HepG2 (cell line): ENCODE measurements around the gene RRP12.

Source experiments
- BHLHE40 ChIP-seq: IDR thresholded peaks from 2 replicates; pipeline ENCODE4 v1.6.1; 2011; ENCODE audit warnings: low read length, improper control_type of control experiment
- ESRRA ChIP-seq: sonication (generic); formaldehyde crosslinking; IDR thresholded peaks from 2 replicates; pipeline ENCODE4 v1.5.1; 2020; ENCODE audit warnings: mild to moderate bottlenecking, low read depth, missing genetic modification reagents
- EZH2 ChIP-seq: conservative IDR thresholded peaks from 2 replicates; pipeline ENCODE4 v1.6.1; 2012; ENCODE audit warnings: mild to moderate bottlenecking, low read depth, low read length, moderate library complexity
- NCOR1 ChIP-seq: fragments of 200-600 bp; sonication (generic); IDR thresholded peaks from 2 replicates; pipeline ENCODE4 v1.7.0; 2017; ENCODE audit warnings: antibody characterized with exemption, low read length, borderline replicate concordance
- NR2C2 ChIP-seq: sonication (generic); formaldehyde crosslinking; IDR thresholded peaks from 2 replicates; pipeline ENCODE4 v1.4.0; 2020; ENCODE audit warnings: missing genetic modification reagents, mild to moderate bottlenecking, moderate library complexity, borderline replicate concordance
- SSRP1 ChIP-seq: IDR thresholded peaks from 2 replicates; pipeline ENCODE4 v1.6.1; 2016; ENCODE audit warnings: control low read depth
- YEATS4 ChIP-seq: sonication (generic); formaldehyde crosslinking; IDR thresholded peaks from 2 replicates; pipeline ENCODE4 v1.4.0; 2020; ENCODE audit warnings: missing genetic modification reagents, borderline replicate concordance
- ZNF207 ChIP-seq: fragments of 450-650 bp; IDR thresholded peaks from 2 replicates; pipeline ENCODE4 v1.6.1; 2016; ENCODE audit warnings: antibody characterized with exemption, borderline replicate concordance
- TF ChIP-seq, protein P1 (sequence below): IDR thresholded peaks from 2 replicates; pipeline ENCODE4 v1.6.1; 2016

DNA sequence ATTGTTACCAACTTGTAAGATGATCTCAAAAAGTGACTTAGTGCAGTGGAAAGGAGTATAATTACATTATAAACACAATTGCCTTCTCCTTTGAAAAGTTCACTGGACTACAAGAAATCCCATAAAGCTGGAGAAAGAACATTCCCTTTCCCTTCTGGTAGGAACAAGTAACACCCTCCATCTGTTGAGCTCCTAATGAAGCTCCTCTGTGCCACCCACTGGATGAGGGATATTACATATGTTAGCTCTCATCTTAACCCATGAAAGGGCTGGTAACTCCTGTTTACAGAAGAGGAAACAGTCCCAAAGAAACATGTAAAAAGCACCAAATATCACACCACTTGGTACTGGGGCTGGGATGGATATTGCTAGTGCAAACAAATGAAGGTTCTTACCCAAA, 32.9 kb upstream of the RRP12 start:
- TF ChIP-seq ESRRA (CRISPR knock-in tag) (no peak), BHLHE40 (no peak), YEATS4 (no peak), EZH2 (no peak), SSRP1 (CRISPR knock-in tag) (no peak), NR2C2 (CRISPR knock-in tag) (no peak), NCOR1 (no peak), ZNF207 (no peak)
- TF ChIP-seq, protein P1, sequence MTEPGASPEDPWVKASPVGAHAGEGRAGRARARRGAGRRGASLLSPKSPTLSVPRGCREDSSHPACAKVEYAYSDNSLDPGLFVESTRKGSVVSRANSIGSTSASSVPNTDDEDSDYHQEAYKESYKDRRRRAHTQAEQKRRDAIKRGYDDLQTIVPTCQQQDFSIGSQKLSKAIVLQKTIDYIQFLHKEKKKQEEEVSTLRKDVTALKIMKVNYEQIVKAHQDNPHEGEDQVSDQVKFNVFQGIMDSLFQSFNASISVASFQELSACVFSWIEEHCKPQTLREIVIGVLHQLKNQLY (CRISPR knock-in tag), result no peak
